Measurements from ENCODE around the gene ACD. TPM values are rescaled to one million over a fixed set of nuclear protein-coding genes. Genes with fewer than 3 reads are reported as not detected.
"Not testable (repeated sequence)": the region's sequence is repeated elsewhere in the genome, so short reads cannot be mapped to it uniquely, and the experiment has no call there.

The ACD gene
- total RNA-seq, 1 donor from 2014 or later, result 38.8 TPM

DNA sequence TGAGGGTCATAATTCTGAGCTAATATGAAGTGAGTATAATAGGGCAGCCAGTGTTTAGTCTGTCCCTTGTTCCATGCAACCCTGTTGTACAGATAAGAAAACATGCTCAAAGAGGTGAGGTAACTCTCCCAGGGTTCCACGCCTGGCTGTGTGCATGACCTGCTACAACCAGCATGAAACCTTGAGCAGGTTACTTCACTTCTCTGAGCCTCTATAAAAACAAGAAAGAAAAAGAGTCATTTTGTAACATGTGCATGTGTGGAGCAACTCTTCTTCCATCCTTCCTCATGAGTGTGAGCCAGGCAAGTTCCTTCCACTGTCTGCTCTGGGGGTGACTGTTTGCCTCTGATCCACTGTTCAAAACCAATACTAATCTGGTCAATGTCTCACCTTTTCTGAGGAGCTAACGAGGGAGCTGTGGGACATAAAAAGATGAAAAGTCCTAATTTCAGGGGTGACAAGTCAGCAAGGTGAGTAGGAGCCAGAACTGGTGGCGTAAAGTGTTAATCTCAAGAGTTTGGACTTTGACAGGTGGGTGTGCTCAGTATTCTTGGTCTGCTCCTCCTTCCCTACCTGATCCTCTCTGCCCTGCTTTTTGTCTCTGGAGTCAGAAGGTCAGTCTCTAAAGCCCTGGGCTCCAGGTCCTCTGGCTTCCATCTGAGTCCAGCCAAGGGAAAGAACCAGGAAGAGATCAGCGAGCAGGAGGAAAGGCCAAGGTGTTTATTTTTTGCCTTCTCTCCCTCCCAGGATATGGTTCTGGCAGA, 37.5 kb upstream of the ACD start:
- no peaks in the 10 kb centered on the region for H3K36me3 ChIP-seq
- H3K4me1 ChIP-seq, result peaks cover 7% of the 10 kb centered on the region
- intact Hi-C loops (cut with DNase I), result no loop called here
- no peaks in the 10 kb centered on the region for H3K9me3 ChIP-seq
- H3K27me3 ChIP-seq, result no peaks in the 10 kb centered on the region
- no peak overlapping the region for H3K4me3 ChIP-seq
- H3K27ac ChIP-seq, result no peak overlapping the region
- TF ChIP-seq POLR2A (IDR thresholded peaks at IDR 0.05) (no peak), POLR2AphosphoS5 (IDR thresholded peaks at IDR 0.05; ENCODE audit: insufficient read depth in 1 of 2, low read depth in 1 of 2) (no peak)
- TF ChIP-seq, protein P1, sequence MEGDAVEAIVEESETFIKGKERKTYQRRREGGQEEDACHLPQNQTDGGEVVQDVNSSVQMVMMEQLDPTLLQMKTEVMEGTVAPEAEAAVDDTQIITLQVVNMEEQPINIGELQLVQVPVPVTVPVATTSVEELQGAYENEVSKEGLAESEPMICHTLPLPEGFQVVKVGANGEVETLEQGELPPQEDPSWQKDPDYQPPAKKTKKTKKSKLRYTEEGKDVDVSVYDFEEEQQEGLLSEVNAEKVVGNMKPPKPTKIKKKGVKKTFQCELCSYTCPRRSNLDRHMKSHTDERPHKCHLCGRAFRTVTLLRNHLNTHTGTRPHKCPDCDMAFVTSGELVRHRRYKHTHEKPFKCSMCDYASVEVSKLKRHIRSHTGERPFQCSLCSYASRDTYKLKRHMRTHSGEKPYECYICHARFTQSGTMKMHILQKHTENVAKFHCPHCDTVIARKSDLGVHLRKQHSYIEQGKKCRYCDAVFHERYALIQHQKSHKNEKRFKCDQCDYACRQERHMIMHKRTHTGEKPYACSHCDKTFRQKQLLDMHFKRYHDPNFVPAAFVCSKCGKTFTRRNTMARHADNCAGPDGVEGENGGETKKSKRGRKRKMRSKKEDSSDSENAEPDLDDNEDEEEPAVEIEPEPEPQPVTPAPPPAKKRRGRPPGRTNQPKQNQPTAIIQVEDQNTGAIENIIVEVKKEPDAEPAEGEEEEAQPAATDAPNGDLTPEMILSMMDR (IDR thresholded peaks at IDR 0.05), result no peak
- no peak for DNase-seq (ENCODE audit: extremely low spot score in 2 of 2)

GRCh38 chr16:67694611-67695010, 34.6 kb upstream of the ACD start:
- Histone ChIP-seq H3K27ac (no peak overlapping the region), H3K4me3 (no peak overlapping the region), H3K27me3 (no peaks in the 10 kb centered on the region), H3K4me1 (peaks cover 6% of the 10 kb centered on the region), H3K36me3 (no peaks in the 10 kb centered on the region), H3K9me3 (no peaks in the 10 kb centered on the region)
- intact Hi-C loops (cut with DNase I), result no loop called here
- no peak for DNase-seq (ENCODE audit: extremely low spot score in 2 of 2)
- no peak for TF ChIP-seq POLR2A (IDR thresholded peaks at IDR 0.05)
- no peak for TF ChIP-seq POLR2AphosphoS5 (IDR thresholded peaks at IDR 0.05; ENCODE audit: insufficient read depth in 1 of 2, low read depth in 1 of 2)
- TF ChIP-seq, protein P1 (IDR thresholded peaks at IDR 0.05), result no peak

DNA sequence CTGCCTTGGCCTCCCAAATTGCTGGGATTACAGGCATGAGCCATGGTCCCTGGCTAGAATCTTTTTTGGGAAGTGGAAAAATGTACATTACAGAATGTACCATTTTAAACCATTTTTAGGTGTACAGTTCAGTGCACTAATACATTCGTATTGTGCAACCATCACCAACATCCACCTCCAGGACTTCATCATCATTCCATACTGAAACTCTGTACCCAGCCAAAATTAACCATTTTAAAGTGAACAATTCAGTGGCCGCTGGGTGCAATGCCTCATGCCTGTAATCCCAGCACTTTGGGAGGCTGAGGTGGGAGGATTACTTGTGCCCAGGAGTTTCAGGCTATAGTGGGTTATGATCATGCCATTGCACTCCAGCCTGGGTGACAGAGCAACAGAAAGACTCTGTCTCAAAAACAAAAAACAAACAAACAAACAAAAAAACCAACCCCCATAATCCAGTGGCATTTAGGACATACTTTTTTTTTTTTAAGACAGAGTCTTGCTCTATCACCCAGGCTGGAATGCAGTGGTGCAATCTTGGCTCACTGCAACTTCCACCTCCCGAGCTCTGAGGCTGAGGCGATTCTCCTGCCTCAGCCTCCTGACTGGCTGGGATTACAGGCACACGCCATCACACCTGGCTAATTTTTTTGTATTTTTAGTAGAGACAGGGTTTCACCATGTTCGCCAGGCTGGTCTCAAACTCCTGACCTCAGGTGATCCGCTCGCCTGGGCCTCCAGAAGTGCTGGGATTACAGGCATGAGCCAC, 33.6 kb upstream of the ACD start:
- H3K27me3 ChIP-seq; H3K27ac ChIP-seq; H3K36me3 ChIP-seq; H3K4me3 ChIP-seq; H3K9me3 ChIP-seq; H3K4me1 ChIP-seq; DNase-seq (ENCODE audit: extremely low spot score in 2 of 2); intact Hi-C loops (cut with DNase I): not testable (repeated sequence)

- Histone ChIP-seq H3K36me3 (peaks cover 0 to 12% of the 10 kb centered on the region in 2 donors), H3K9me3 (no peaks in the 10 kb centered on the region), H3K27ac (peak overlapping the region; percentile 41), H3K4me3 (no peak overlapping the region), H3K4me1 (peaks cover 26% of the 10 kb centered on the region), H3K27me3 (no peaks in the 10 kb centered on the region)
- intact Hi-C loops (cut with DNase I), result no loop called here
- DNase-seq (ENCODE audit: extremely low spot score in 2 of 2), result no peak
- TF ChIP-seq POLR2A (IDR thresholded peaks at IDR 0.05), result no peak
- TF ChIP-seq POLR2AphosphoS5 (IDR thresholded peaks at IDR 0.05; ENCODE audit: insufficient read depth in 1 of 2, low read depth in 1 of 2), result no peak
- TF ChIP-seq, protein P1 (IDR thresholded peaks at IDR 0.05), result no peak
Measured at GRCh38 chr16:67685388-67686112, 25.5 kb upstream of the ACD start.

GRCh38 chr16:67683767-67684166, 23.7 kb upstream of the ACD start:
- no peaks in the 10 kb centered on the region for H3K27me3 ChIP-seq
- intact Hi-C loops (cut with DNase I), result no loop called here
- no peak for DNase-seq (ENCODE audit: extremely low spot score in 2 of 2)
- H3K9me3 ChIP-seq, result no peaks in the 10 kb centered on the region
- TF ChIP-seq POLR2AphosphoS5 (IDR thresholded peaks at IDR 0.05; ENCODE audit: insufficient read depth in 1 of 2, low read depth in 1 of 2) (no peak), POLR2A (IDR thresholded peaks at IDR 0.05) (no peak)
- TF ChIP-seq, protein P1 (IDR thresholded peaks at IDR 0.05), result no peak
- H3K4me1 ChIP-seq, result peaks cover 28% of the 10 kb centered on the region
- H3K4me3 ChIP-seq, result no peak overlapping the region
- H3K27ac ChIP-seq, result no peak overlapping the region
- H3K36me3 ChIP-seq, result peaks cover 0 to 20% of the 10 kb centered on the region in 2 donors
